Uterus (tissue), 2 donors: ENCODE data around the gene PER3.

Experiments used
- CTCF ChIP-seq, 4 experiments: fragments of 200-600 bp in 2 of 4; fragments of 450-650 bp in 2 of 4; sonication (generic) in 2 of 4; IDR thresholded peaks; one replicate each; pipeline ENCODE4 v1.5.1; 2016 to 2019; ENCODE audit warnings: antibody characterized with exemption in 4 of 4, mild to moderate bottlenecking in 2 of 4, moderate library complexity in 1 of 4
- POLR2A ChIP-seq, 2 donors: fragments of 450-650 bp; IDR thresholded peaks; one replicate each; pipeline ENCODE4 v1.6.1; 2016; ENCODE audit warnings: antibody characterized with exemption in 2 of 2, mild to moderate bottlenecking in 1 of 2, moderate library complexity in 1 of 2

- TF ChIP-seq CTCF (IDR thresholded peaks at IDR 0.05) (no peak), POLR2A (IDR thresholded peaks at IDR 0.05) (no peak)
These were observed 90.0 kb downstream of the PER3 start for GRCh38 chr1:7873801-7874795.
